ENCODE results near the gene LFNG.

LFNG gene, protein sequence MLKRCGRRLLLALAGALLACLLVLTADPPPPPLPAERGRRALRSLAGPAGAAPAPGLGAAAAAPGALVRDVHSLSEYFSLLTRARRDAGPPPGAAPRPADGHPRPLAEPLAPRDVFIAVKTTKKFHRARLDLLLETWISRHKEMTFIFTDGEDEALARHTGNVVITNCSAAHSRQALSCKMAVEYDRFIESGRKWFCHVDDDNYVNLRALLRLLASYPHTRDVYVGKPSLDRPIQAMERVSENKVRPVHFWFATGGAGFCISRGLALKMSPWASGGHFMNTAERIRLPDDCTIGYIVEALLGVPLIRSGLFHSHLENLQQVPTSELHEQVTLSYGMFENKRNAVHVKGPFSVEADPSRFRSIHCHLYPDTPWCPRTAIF

DNA sequence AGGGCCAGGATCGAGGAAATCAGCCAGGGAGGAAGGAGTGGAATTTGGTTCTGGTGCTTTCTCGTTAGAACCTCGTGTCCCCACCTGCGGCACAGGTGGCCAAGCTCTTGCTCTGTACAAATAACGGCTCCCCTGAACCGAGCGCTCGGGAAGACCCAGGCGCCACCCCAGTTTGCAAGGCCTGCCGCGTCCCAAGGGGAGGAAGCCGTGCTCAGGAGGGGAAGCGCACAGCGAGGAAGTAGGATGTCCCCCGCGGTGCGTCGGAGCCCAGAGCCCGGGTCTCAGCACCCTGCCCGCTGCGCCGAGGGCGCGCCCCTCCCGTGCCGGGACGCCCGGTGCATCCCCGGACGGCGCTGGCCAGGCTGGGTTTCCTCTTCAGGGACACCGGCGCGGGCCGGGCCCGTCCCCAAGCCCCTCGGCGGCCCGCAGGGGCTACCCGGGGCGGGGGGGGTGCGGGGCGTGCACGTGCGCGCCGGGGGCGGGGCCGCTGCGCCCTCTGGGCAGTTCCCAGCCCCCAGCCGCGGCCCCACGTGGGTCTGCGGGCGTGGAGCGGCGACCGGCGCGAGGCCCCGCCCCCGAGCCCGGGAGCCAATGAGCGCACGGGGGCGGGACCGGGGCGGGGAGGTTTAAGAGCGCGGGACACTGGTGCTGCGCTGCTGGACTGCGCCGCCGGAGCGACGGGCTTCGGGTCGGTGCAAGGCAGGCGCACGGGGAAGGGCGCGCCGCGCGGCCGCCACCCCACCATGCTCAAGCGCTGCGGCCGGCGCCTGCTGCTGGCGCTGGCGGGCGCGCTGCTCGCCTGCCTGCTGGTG lies at the start of gene LFNG:
LFNG (plus strand) TSS at position 656 of the 812 bp plus-strand sequence; CDS start at position 744, 88 bp downstream.
- peak; percentile 80 for DNase-seq

DNA sequence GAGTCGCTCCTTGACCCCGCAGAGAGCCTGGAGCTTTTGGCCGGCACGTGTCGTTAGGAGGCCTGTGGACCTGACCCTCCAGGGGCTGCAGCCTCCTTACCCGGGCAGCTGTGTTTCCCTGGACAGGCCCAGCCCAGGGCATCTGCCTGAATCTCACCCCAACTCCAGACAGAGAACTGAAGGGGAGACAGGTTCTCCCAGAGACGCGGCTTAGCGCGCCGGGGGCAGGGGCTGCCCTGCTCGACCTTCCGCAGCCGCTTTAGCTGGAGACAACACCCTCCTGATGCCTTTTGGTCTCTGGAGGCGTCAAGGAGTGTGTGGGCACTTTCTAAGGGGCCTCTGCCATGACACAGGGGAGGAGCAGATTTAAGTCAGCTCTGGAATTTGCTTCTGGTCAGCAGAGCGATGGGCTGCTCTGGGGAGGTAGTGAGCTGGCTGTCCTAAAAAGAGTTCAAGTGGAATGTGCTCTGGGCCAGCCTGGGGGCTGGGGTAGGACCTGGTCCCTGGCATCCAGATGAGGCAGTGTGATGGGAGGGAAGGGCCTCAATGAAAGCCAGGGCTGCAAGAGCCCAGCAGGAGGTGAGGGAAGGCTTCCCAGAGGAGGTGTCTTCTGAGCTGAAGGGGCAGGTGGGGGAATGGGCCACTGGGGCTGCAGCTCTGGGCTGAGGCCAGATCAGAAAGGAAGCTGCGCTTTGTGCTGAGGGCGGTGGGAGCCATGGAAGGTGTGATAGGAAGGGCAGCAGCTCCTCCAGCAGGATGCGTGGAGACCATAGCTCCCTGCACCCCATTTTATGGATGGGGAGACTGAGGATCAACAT lies 49.2 kb upstream of the LFNG start:
- DNase-seq, result no peak

DNA sequence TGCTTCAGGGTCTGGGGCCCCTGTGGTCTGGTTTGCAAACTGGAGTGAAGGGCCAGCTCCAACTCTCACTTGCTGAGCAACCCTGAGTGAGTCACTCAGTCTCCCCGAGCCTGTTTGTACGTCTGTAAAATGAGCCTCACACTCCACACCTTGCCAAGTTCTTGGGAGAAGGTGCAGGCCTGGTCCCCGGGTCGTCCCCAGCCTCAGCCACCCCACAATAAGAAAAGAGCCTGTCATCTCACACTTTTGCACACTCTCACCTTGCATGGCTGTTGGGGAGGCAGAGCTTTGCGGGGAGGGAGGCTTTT lies 48.6 kb upstream of the LFNG start:
- no peak for DNase-seq

DNA sequence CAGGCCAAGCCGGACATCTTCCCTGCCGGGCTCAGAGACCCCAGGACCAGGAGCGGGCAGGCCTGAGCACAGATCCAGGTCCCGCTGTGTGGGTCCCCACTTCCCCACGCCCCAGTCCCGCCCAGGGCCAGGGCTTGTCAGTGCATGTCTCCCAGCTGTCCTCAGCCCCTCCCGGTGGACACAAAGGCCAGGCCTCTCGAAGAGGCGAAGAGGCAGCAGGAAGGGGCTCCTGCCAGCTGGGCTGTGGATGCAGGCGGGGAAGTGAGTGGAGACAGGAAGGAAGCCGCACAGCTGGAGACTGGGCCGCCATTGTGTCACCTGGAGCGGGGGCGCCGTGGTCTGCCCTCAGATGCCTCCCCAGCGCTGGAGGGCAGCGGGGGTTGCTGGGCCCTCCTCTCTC lies 48.2 kb upstream of the LFNG start:
- peak; percentile 14 for DNase-seq

DNA sequence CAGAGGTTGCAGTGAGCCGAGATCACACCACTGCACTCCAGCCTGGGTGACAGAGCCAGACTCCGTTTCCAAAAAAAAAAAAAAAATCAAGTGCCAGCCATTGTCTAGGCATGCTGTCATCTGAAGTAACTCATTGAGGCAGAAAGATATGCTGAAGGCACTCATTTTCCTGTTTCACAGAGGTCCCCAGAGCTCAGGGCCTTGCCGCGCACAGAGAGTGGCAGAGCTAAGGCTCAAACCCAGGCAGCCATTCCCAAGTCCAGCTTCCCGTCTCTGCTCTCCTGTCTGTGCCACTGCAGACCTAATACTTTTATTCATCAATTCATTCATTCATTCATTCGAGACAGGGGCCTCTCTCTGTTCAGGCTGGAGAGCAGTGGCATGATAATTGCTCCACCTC lies 46.8 kb upstream of the LFNG start:
- no peak for DNase-seq

DNA sequence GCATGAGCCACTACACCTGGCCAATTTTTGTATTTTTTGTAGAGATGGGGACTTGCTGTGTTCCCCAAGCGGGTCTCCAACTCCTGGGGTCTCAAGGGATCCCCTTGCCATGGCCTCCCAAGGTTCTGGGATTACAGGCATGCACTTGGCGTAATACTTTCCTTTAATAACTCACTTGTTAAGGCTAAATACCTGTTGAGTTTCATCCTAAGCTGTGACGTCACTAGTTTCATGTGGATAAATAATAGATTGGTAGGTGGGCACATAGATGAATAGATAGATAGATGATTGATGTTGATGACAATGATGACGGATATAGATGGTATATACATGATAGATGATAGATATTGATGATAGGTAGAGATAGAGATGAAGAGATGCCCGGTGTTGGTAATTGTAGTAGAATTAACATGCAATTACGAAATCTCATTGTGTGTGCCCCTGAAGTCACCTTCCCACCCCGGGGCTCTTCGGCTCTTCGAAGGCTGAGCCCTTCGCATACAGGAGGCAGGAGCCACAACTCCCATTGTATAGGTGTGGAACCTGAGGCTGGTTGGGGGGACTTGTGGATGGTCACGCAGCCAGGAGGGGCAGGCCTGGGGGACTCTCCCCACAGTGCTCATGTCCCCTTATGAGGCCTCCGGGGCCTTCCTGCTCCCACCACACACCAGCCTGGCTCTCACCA lies 45.9 kb upstream of the LFNG start:
- no peak for DNase-seq

DNA sequence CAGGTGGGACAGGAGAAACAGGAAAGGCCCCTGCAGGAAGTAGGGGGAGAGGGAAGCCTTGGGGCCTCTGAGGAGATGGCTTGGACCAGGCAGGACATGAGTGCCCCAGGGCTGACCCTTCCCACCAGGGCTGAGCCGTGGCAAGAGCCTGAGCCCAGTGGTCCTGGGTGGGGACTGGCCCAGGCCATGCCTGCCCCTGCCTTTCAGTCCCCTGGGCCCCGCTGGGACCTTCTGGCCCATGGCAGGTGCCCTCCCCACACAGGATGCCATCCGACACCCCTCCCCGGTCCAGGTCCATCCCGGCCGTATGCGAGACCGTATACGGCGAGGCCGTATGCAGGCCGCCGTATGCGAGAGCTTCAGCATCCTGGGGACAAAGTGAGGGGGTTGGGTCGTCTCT lies 45.4 kb upstream of the LFNG start:
- DNase-seq, result no peak

DNA sequence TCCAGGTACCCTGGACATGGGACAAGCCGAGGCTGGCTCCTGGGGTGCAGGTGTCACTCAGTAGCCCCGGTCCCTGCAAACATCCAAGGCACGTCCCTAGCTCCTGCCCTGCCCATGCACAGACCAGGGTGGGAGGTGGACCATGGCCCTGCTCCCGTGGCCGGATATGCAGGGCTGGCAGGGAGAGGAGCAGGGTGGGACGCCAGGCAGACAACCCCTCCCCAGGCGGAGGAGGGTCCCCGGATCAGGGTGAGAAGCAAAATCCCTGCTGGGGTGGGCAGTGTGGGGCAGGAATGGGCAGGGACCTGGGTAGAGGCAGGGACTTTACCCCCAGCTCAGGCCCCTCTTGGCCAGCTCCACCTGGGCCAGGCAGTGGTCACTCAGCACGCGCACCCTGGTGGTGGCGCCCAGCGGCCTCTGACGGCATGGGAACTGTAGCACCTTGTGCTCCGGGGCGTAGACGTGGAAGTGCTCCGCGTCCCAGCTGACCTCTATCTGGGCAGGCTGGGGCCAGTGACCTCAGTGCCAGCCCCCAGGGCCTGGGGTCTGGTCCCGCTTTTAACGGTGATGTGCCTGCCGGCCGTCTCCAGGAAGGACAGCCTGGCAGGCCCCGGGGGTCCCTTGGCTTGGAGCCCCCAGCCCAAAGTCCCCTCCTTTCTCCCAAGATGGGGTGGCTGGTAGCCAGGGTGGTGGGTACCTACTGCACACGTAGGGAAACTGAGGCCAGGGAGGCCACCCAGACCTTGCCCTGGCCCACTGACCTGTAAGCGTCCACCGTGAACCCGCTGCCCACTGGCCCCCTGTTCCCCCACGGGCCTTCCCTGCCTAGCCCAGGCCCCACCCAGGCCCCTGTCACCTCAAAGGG lies 44.5 kb upstream of the LFNG start:
- DNase-seq, result no peak

DNA sequence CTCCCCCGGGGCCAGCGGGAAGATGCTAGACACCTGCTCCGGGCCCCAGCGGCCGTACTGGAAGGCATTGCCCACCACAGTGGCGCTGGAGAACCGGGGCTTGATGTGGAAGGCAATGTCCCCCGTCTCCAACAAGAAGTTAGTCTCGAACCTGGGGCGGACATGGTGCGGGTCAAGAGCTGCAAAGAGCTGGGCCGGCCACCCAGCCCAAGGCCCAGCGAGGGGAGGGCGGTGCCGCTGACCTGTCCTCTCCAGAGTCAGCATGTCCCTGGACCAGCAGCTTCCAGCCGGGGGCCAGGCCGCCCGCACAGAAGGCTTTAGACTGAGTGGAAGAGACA lies 43.9 kb upstream of the LFNG start:
- DNase-seq, result no peak

DNA sequence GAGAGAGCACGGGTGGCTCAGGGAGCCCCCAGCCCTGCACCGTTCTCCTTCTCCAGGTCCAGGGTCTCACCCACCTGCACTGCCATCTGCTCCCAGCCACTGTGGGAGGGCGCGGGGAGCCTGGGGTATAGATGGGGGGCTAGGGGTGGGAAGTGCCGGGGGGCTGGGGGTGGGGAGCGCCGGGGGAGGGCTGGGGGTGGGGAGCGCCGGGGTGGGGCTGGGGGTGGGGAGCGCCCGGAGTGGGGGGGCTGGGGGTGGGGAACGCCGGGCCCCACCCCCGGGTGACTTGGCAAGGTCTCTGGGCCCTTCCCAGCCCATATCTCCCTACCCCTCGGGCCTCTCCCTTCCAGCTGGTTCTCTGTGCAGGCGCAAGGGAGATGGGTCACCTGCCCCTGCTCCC lies 43.3 kb upstream of the LFNG start, which contains the start of gene GRIFIN:
GRIFIN (minus strand) TSS at position 101 of the 400 bp plus-strand sequence; CDS start at position 86, 15 bp downstream.
- no peak for DNase-seq

DNA sequence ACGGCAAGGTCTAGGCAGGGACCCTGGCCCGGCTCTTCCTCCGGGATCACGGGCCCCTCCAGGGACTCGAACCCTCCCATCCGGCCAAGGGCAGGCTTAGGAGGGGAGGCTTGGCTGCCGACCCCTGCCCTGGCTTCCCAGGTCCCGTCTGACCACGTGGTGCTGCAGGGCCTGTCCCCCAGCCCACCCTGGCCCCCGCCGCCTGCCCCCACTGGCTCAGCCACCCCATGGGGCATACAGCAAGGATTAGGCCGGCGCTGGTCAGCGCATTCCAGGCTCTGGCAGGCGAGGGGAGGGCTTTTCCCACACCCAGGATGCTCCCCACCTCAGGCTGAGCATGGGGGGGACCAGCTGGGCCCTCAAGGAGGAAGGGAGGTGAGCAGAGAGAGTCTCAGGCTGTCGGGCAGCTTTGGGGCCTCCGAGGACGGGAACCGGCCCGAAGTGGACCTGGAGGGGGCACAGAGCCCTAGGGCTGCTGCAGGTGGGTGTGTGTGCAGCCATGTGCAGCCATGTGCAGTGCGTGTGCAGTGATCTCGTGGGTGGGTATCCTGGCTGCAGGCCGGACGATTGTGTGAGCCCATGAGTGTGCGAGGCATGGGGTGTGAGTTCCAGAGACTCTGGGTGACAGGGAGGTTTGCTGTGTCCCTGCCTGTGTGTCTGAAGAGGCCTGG lies 42.7 kb upstream of the LFNG start:
- no peak for DNase-seq

DNA sequence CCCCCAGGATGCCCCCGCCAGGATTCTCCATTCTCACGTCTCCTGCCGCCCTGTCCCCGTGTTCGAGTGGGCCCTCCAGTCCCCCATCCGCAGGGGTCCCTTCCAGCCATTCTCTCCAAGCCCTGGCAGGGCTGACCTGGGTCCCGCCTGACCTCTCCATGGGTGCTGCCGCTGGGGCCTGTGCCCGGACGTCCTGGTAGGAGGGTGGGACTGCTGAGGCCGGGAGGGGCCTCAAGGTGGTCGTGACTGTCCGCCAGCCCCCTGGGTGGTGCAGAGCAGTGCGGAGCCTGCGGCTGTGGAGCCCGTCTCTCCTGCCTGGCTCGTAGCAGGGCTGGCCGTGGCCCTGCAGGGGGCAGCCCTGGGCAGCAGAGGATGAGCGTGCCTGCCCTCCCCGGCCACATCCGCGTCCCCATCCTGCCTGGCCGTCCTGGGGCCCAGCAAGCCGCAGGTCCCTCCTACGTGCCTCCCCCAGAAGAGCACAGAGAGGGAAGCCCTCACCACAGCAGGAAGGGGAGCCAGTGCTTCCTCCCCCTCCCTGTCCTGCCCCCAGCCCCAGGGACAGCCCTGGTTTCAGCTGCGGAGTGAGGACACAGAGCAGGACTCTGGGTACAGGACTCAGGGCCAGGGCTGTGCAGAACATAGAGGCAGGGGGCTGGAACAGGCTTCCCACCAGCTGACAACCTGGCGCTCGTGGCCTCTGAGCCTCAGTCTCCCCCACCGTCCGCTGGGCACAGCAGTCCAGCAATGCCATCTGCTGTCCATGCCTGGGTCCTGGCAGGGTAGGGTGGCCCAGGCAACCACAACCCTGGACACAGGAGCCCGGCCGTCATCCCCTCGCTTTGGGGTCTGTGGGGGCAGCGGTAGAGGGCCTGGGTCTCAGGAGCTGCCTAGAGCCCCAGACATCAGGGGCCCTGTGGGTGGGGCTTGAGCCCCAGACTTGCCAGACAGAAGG lies 41.9 kb upstream of the LFNG start:
- DNase-seq, result no peak

DNA sequence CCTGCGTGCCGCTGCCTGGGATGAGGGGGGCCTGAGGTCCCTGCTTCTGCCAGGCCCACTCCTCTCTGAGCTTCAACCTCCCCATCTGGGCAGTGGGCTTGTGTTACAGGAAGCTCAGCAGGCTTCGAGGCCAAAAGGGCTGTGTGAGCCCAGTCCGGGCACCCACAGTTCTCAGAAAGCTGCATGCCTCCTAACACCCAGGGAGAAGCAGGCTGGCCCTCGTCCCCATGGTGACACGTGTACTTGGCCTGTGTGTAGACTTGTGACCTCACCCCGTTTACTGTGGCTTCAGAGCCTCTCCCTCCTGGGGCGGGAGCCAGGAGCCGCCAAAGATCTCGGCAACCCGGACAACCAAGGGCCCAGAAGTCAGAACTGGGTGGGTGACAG lies 41.2 kb upstream of the LFNG start:
- no peak for DNase-seq

DNA sequence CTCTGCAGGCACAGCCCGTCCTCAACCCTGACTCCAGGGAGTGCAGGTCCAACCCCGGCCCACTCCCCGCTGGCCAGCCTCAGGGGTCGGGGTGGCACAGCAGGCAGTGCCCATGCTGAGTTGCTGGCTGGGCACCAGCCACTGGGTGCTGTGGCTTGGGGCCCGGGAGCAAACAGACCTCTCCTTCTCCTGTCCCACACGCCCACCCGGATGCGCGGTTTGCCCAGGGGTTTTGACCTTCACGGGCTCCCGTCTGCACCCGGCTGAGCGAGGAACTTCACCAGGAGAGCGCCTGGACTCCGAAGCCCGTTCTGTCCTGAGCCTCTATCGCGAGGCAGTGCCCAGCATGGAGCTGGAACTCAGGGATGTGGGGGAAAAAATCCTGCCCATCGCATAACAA lies 40.8 kb upstream of the LFNG start:
- DNase-seq, result no peak

DNA sequence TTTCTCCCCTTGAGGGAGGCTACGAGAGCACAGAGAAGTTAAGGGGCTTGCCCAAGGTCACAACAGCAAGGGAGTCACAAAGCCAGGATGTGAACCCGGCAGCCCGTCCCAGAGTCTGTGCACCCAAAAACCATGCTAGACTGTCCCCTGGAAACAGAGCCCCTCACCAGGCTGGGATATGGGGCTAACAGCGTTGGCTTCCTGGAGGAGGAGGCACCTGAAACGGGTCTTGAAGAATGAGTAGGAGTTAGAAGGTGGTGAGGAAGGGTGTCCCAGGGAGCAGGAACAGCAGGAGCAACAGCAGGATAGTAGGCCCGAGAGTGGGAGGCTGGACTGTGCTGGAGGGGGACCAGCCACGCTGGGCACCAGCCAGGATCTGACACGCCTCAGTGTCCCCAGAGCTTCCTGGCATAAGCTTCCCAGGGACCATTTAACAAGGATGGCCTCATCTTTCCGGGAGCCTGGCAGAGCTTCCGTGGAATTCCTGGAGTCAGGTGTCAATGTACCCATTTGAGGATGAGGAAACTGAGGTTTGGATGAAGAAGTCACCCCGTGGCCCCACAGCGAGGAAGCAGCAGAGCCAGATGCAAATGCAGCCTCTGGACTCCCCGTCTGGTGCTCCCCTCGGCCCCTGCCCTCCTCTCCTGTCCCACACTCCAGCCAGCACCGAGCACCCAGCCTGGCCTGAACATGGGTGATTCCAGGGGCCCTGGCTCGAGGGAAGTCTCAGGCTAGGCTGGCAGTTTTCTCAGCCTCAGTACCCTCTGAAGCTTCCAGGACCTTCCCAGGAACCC lies 40.1 kb upstream of the LFNG start:
- no peak for DNase-seq

DNA sequence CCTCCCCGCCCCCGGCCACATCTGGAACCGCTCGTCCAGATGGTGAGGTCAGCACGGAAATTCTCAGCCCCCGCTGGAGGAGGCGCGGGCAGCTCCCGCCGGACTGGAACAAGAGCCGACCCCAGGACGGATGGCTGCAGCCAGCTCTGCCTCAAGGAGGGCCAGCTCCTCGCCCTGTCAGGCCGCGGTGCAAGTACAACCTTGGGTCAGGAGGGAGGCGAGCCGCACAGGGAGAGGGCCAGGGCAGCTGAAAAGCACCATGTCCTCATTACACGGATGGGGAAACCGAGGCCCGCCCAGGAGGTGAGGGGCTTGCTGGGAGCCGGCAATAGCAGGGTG lies 39.5 kb upstream of the LFNG start:
- no peak for DNase-seq

DNA sequence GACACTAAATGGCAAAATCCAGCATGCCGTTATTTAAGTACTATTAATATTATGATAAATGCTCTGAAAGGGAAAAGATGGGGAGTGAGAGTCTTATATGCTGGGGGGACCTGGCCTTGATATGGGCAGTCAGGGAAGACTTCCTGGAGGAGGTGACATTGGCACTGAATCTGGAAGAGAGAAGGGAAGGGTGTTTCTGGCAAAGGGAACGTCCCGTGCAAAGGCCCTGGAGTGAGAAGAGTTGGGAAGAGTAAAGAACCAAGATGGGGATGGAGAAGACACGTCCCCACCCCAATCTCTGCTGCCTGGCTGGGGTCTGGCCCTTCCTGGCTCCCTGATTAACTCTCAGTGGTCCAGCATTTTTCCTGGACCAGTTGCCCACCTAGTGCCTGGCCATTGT lies 38.4 kb upstream of the LFNG start:
- no peak for DNase-seq

DNA sequence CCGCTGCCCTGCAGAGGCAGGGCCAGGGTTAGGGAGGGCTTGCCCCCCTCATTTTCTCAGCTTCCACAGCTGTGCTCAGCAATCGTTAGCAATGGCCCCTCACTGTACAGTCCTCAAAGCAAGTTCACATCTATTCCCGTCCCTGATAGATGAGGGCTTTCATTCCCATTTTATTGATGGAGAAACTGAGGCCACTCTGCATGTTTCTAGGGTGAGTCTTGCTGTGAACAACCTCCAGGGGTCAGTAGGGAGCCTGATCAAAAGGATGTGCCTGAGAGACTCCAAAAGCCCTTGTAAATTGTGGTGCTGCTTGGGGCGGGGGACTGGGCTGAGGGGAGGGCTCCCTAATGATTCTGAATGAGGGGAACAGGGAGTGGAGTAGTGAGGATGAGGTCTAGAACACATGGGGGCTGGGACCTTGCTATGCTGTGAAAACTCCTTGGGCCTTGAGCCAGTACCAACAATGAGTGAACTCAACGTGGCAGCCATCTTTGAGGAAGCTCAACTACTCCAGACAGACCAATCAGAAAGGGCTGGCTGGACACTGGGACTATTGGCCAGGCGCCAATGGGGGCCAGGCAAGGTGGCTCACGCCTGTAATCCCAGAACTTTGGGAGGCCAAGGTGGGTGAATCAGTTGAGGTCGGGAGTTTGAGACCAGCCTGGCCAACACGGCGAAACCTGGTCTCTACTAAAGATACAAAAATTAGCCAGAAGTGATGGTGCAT lies 36.7 kb upstream of the LFNG start:
- DNase-seq, result no peak

DNA sequence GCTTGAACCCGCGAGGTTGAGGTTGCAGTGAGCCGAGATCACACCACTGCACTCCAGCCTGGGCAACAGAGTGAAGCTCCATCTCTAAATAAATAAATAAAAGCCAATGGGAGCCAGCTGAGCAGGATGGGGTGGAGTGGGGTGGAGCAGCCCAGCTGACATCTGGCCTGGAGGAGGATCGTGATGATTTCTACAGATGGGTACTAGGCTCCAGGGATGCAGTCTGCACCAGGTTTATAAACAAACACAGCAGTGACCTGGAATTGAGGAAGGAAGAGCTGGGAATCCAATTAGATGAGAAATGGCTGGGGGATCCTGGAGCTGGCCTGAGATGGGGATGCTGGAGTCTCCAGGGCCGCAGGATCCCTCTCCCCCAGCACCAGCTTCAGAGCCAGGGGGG lies 36.1 kb upstream of the LFNG start:
- no peak for DNase-seq
